GM19099 (cell line): Measurements from ENCODE around the gene ARPC1A.
A peak's percentile ranks its signal among the peaks of the same experiment; 100 is the strongest.

ENCODE experiments used
- POLR2A ChIP-seq: IDR thresholded peaks from 3 replicates; pipeline ENCODE4 v1.6.1; 2011; ENCODE audit warnings: low read depth; ENCODE audit not compliant: insufficient read length; ENCODE audit errors: extremely low read depth

The ARPC1A gene

DNA sequence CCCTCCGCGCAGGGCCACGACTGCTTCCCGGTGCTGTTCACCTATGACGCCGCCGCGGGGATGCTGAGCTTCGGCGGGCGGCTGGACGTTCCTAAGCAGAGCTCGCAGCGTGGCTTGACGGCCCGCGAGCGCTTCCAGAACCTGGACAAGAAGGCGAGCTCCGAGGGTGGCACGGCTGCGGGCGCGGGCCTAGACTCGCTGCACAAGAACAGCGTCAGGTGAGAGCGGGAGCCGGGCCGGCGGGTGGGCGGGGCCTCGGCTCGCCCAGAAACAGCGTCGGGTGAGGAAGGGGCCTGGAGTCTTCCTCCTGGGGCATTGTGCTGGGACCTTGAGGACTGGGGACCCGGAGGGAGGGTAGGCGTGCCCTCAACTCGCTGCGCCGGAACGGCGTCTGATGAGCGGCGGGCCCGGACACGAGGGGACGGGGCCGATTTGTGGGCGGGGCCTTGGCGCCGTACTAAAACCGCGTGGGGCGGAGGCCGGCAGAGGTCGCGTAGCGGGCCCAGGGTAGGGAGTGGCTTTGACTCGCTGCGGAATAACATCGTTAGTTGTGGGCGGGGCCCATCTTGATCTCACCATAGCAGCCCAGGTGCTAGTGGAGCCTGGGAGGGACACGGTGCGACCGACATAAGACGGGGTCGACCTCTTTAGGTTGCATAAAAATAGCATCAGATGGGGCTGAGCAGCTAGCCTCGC lies 67.1 kb downstream of the ARPC1A start:
- peak; percentile 22 for TF ChIP-seq POLR2A

- no peak for TF ChIP-seq POLR2A
Observed at GRCh38 chr7:99393355-99394187, 67.9 kb downstream of the ARPC1A start.

DNA sequence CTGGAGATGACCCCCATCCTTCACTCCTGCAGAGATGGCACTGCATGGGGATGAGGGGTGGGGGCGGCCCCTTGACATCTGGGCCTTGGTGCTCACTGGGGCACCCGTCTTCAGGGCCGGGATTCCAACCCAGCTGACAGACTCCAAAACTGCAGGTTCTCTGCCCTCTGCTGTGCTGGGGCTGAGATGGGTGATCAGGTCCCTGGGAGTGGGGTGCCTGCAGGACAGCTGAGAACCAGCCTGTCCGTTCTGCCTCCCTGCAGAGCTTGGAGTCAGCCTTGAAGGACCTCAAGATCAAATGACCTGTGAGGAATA lies 68.4 kb downstream of the ARPC1A start:
- TF ChIP-seq POLR2A, result no peak

DNA sequence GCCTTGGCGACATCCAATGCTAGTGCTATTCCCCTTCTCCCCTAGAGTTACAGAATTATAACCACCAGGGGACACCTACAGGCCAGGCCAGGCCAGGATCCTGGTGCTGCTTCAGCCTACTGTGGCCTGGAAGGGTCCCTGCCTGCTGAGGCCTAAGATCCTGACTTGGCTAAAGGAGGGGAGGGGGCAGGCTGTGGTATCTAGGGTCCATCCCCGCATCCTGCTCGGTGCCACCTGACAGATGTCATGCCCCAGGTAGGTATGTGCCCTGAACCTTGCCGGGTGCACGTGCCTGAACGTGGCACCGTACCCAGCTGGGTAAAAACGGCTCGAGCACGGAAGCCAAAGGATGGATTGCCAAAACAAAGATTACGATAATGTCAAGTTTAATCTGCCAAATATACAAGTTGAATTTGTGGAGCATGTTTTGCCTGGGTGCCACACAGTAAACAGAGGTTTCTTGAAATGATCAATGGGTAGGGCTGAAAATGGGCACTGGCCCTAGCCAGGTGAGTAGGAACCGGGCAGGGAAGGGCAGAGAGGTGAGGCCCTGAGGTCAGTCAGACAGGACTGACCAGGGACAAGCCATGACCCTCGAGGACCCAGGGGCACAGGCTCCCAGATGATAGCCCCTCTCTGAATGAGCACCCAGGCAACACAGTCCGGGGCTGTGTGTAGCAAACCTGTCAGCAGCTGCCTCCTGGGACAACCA lies 70.1 kb downstream of the ARPC1A start:
- no peak for TF ChIP-seq POLR2A

DNA sequence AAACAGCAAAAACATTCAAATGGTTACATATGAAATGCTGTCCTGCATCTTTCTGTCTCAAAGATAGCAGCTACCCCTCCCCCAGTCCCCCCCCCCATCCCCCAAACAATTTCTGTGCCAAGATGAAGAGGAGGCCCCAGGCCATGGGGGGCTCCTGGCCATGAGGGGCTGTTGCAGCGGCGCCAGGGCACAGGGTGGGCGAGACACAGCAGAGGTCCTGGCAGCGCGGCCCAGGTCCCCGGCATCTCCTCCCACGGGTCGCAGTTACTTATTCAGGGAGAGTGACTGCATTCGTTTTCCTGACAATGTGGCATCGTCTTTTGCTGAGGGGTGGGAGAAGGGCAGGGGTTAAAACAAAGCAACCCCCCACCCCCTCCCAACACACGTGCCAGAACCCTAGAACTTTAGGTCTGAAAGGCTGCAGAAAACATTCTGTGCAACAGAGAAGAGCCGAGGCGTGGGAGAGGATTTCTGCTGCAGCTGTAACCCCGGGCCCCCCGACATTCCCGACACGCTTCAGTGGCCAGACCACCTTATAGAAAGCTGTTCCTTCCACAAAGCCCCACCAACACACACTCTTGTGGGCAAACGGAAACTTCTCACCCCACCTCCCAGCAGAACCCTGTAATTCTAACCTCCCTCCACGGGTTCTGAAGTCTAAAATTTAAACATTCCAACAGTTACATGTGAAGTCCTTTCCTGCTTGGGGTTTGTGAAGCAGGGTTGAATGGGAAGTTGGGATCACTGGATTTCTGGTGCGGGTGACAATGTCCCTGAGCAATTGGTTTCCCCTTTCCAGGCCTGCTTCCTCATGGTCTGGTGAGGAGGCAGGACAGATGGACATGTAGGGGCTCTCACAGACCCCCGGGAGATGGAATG lies 71.0 kb downstream of the ARPC1A start:
- TF ChIP-seq POLR2A, result no peak

GRCh38 chr7:99397297-99397983 lies 71.7 kb downstream of the ARPC1A start:
- peak; percentile 16 for TF ChIP-seq POLR2A

DNA sequence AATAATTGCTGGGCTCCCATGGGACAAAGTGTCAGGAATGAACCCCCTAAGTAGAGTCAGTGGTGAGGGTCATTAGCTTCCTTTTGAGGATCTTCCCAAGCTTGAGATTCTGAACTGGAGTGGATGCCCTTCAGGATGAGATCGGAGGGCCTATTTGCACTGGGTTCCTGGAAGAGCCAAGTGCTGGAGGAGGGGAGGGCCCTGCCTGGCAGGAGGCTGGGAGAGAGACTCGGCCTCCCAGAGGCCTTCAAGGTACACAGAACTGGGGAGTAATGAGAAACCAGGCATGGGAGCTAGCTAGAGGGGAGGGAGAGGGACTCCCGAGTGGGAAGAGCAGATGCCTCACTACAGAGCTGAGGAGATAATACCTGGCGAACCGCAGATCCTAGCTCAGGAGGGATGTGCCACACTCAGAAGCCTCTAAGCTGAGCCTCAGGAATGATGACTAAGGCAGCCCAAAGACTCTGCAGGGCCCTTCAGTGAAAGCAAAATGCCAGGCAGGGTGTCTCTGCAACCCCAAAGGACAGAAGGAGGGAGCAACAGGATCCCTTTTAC lies 73.3 kb downstream of the ARPC1A start:
- TF ChIP-seq POLR2A, result no peak

DNA sequence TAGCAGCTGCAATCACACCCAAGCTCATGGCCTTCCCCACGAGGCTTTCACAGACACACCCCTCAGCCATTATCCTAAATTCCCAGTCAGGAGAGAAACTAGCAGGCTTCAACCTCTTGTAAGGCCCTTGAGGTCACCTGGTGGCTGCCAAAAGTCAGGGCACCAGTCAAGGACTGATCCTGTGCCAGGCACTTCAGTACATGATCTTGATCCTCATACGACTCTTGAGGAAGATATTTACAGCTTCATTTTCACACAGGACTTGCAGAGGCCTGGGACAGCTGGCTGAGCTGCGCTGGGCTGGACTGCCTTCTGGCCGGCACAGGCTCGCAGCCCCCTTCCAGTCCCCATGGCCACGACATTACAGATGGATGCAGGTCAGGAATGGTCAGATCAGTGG lies 73.9 kb downstream of the ARPC1A start:
- no peak for TF ChIP-seq POLR2A

DNA sequence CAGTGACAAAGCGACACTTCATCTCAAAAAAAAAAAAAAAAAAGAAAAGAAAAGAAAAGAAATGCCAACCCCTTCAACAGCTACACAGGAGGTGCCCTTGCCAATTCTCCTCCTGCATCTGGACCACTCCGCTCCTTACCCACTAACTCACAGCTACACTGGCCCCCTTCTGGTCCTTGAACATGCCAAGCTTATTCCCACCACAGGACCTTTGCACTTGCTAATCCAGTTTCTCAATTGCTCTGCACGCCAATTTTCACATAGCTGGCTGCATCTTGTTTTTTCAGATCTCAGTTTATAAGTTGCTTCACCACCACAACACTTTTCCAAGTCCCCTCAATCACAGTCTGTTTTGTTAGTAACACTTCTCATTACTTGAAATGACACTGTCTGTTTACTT lies 77.2 kb downstream of the ARPC1A start:
- no peak for TF ChIP-seq POLR2A

GRCh38 chr7:99403764-99404163 lies 78.1 kb downstream of the ARPC1A start:
- no peak for TF ChIP-seq POLR2A

DNA sequence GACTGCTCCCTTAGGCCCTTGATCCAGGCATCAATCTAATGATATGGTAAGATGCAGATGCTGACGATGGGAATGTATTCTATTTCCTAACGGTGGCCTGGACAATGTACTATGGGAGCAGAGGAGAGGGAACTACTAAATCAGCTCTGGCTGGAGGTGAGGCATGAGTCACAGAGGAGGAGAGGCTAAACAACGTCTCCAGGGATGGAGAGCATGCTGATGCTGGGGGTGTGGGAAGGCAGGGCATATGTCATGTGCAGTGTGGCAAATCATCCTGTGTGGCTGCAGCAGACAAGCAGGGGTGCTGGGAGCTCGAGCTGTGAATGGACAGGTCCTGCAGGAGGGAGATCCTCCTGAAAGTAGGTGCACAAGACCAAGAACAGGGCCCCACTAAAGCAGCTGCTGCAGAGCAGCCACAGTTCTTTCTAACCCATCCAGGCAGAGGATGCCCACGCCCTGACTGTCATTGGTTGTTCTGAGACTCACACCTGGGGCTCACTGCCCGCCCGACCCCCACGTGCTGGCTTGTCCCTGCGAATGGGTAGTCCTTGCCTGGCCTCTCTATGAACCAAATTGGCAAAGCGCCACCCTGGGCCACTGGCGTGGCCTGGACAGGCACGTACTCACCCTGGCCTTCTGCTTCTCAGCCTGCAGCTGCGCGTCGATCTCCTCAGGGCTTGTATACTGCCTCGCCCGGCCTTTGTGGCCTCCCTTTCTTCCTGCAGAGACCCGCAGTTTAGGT lies 78.7 kb downstream of the ARPC1A start:
- no peak for TF ChIP-seq POLR2A

DNA sequence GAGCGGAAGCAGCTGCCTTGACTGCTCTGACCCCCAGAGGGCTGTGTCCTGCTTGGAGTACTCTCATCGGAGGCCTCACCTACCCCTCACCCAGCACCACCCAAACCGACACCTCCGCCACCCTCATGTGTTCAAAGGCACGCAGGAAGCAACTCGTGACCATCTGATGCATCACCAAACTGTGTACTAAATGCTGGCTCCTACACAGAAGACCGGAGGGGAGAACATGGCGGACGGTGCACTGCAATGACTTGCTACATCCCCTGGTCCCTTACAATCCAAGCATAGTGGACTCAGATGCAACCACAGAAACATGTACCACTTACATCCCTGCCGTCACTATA lies 79.3 kb downstream of the ARPC1A start:
- TF ChIP-seq POLR2A, result no peak

- TF ChIP-seq POLR2A, result no peak
Observed at GRCh38 chr7:99406557-99406956, 80.9 kb downstream of the ARPC1A start.

DNA sequence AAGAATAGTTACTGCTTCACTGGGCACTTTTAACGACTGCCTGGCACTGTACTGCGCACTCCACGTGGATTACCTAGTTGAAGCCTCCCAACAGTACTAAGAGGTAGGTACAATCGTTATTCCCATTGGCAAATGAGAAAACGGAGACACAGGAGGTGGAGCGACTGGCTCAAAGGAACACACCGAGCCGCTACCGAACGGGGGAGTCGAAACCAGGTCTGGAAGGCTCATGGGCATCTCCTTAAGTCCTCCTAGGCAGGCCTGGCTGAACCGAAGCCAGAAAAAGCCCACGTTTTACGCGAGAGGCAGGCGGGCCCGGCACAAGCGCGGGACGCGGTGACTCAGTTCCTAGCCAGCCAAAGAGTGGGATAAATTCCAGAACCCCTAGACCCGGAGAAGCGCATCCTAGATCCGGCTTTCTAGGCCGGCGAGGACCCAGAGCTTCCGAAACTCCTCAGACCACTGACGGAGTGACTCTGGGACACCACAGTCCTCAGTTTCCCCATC lies 82.2 kb downstream of the ARPC1A start:
- no peak for TF ChIP-seq POLR2A
